GM23338 (cell line): ENCODE results near the gene ELANE.

Experiments
- CREB1 ChIP-seq: fragments of 250-450 bp; sonication (Bioruptor Pico); IDR thresholded peaks from 2 replicates; pipeline ENCODE4 v1.5.0; 2020; ENCODE audit warnings: low read depth, mild to moderate bottlenecking, moderate library complexity
- CTCF ChIP-seq, 2 experiments: fragments of 200-600 bp in 1 of 2; sonication (generic) in 1 of 2; conservative IDR thresholded peaks; 2 replicates each; pipeline versions ENCODE4 v1.5.1 to v1.6.1; 2016 to 2017; ENCODE audit warnings: antibody characterized with exemption in 2 of 2, low read depth in 2 of 2, mild to moderate bottlenecking in 2 of 2, moderate library complexity in 1 of 2
- ETS1 ChIP-seq: IDR thresholded peaks from 2 replicates; pipeline ENCODE4 v1.6.1; 2016; ENCODE audit warnings: antibody characterized with exemption
- EZH2 ChIP-seq: fragments of 200-600 bp; sonication (generic); IDR thresholded peaks from one replicate; pipeline ENCODE4 v1.8.0; 2017; ENCODE audit warnings: antibody characterized with exemption, mild to moderate bottlenecking, low read depth; ENCODE audit not compliant: unreplicated experiment
- EZH2phosphoT487 ChIP-seq: fragments of 200-600 bp; sonication (generic); IDR thresholded peaks from one replicate; pipeline ENCODE4 v1.8.1; 2018; ENCODE audit warnings: antibody characterized with exemption; ENCODE audit not compliant: unreplicated experiment
- JUNB ChIP-seq: IDR thresholded peaks from one replicate; pipeline ENCODE4 v1.6.1; 2016; ENCODE audit warnings: antibody characterized with exemption; ENCODE audit not compliant: unreplicated experiment
- NANOG ChIP-seq: IDR thresholded peaks from 2 replicates; pipeline ENCODE4 v1.6.1; 2016; ENCODE audit warnings: antibody characterized with exemption, borderline replicate concordance
- POLR2AphosphoS5 ChIP-seq: IDR thresholded peaks from 2 replicates; pipeline ENCODE4 v1.6.1; 2016; ENCODE audit warnings: antibody characterized with exemption, low read depth
- REST ChIP-seq: IDR thresholded peaks from one replicate; pipeline ENCODE4 v1.6.1; 2018; ENCODE audit warnings: antibody characterized with exemption; ENCODE audit not compliant: unreplicated experiment
- STAT1 ChIP-seq: IDR thresholded peaks from one replicate; pipeline ENCODE4 v1.6.1; 2016; ENCODE audit warnings: antibody characterized with exemption; ENCODE audit not compliant: unreplicated experiment
- ZNF114 ChIP-seq: fragments of 250-450 bp; sonication (Bioruptor Pico); IDR thresholded peaks from 2 replicates; pipeline ENCODE4 v1.5.0; 2020; ENCODE audit warnings: mild to moderate bottlenecking, moderate library complexity
- ZNF331 ChIP-seq: fragments of 250-450 bp; sonication (Bioruptor Pico); IDR thresholded peaks from 2 replicates; pipeline ENCODE4 v1.5.0; 2020; ENCODE audit warnings: low read depth, mild to moderate bottlenecking, moderate library complexity
- ZNF462 ChIP-seq: fragments of 250-450 bp; sonication (Bioruptor Pico); IDR thresholded peaks from 2 replicates; pipeline ENCODE4 v1.5.0; 2020; ENCODE audit warnings: mild to moderate bottlenecking, moderate library complexity

GRCh38 chr19:890831-891230 is 38.7 kb downstream of the ELANE start:
- TF ChIP-seq CTCF (conservative IDR thresholded peaks at IDR 0.05; ENCODE audit: low read depth in 2 of 2): no peak
- TF ChIP-seq EZH2: no peak
- no peak for TF ChIP-seq CREB1 (CRISPR knock-in tag)
- no peak for TF ChIP-seq REST
- no peak for TF ChIP-seq EZH2phosphoT487
- TF ChIP-seq JUNB: no peak
- TF ChIP-seq POLR2AphosphoS5: no peak
- no peak for TF ChIP-seq STAT1
- TF ChIP-seq ETS1: no peak
- no peak for TF ChIP-seq ZNF331 (CRISPR knock-in tag)
- no peak for TF ChIP-seq NANOG
- no peak for TF ChIP-seq ZNF114 (CRISPR knock-in tag)
- no peak for TF ChIP-seq ZNF462 (CRISPR knock-in tag)
